Panc1 (cell line): ENCODE data around the gene KIF15. TPM values are rescaled to one million over a fixed set of nuclear protein-coding genes. Genes with fewer than 3 reads are reported as not detected.
A peak's percentile ranks its signal among the peaks of the same experiment; 100 is the strongest.

Experiments used
- ATAC-seq: fragments of 200-7000 bp; cut with Tn5 transposase; 2 replicates; pipeline ENCODE4 v1.9.1; 2020; ENCODE audit warnings: mild to moderate bottlenecking, moderate library complexity
- BruUV-seq: library from RNA; stranded (reverse); fragments of 400-500 nt; replicated peaks from 2 replicates; lab custom pipeline; 2021; lab: Mats Ljungman, UMichigan
- CTCF ChIA-PET: fragments of 300-600 bp; sonication (Branson Sonifier 250); formaldehyde crosslinking; loops from one replicate; lab custom pipeline; 2022; ENCODE audit warnings: antibody characterized with exemption; lab: Charles Lee
- POLR2A ChIA-PET: fragments of 300-600 bp; sonication (Branson Sonifier 250); formaldehyde crosslinking; loops from one replicate; lab custom pipeline; 2022; ENCODE audit warnings: antibody characterized with exemption; lab: Charles Lee
- DNase-seq: peaks from one replicate; pipeline ENCODE4 v3.0.0-alpha.2; 2010; ENCODE audit warnings: low read depth, low spot score
- H3K27ac ChIP-seq: 2 replicates; pipeline ENCODE4 v1.5.1; 2011; ENCODE audit warnings: mild to moderate bottlenecking, low read length, inconsistent platforms
- H3K27me3 ChIP-seq: fragments of 200-500 bp; sonication (Bioruptor generic); 2 replicates; pipeline ENCODE4 v1.6.0; 2014; ENCODE audit warnings: low read length, inconsistent platforms; ENCODE audit not compliant: control insufficient read depth, insufficient read depth
- H3K36me3 ChIP-seq: fragments of 200-500 bp; sonication (Bioruptor generic); 2 replicates; pipeline ENCODE4 v1.5.1; 2014; ENCODE audit warnings: inconsistent platforms, mild to moderate bottlenecking, low read length, moderate library complexity; ENCODE audit not compliant: control insufficient read depth, insufficient read depth
- H3K4me1 ChIP-seq: 2 replicates; pipeline ENCODE4 v1.5.1; 2011; ENCODE audit warnings: inconsistent platforms, mild to moderate bottlenecking, low read length, moderate library complexity; ENCODE audit not compliant: control insufficient read depth, insufficient read depth
- H3K4me3 ChIP-seq, 2 experiments: 2 replicates each; pipeline ENCODE4 v1.5.1; 2011 to 2012; ENCODE audit warnings: low read depth in 2 of 2, low read length in 2 of 2, mild to moderate bottlenecking in 2 of 2, inconsistent platforms in 1 of 2, moderate library complexity in 1 of 2
- H3K9me3 ChIP-seq: fragments of 200-500 bp; sonication (Bioruptor generic); 2 replicates; pipeline ENCODE4 v1.5.1; 2014; ENCODE audit warnings: low read depth, mild to moderate bottlenecking, inconsistent platforms, low read length, moderate library complexity; ENCODE audit not compliant: control insufficient read depth, insufficient read depth
- POLR2AphosphoS5 ChIP-seq: IDR thresholded peaks from 2 replicates; pipeline ENCODE4 v1.6.1; 2012; ENCODE audit warnings: mild to moderate bottlenecking, low read depth, low read length, moderate library complexity
- SIN3A ChIP-seq: IDR thresholded peaks from 2 replicates; pipeline ENCODE4 v1.6.1; 2012; ENCODE audit warnings: low read depth, mild to moderate bottlenecking, low read length, moderate library complexity, borderline replicate concordance; ENCODE audit not compliant: insufficient read depth
- TCF7L2 ChIP-seq: IDR thresholded peaks from 2 replicates; pipeline ENCODE4 v1.6.1; 2011; ENCODE audit warnings: mild to moderate bottlenecking, low read depth, low read length, inconsistent platforms
- in situ Hi-C: cut with HindIII; loops from 2 replicates; pipeline ENCODE4 v1.10.0; 2016; ENCODE audit warnings: low sequenced_read_pairs, low pct_unique_long_range_greater_than_20kb
- intact Hi-C: fragments of 100-400 bp; cut with micrococcal nuclease; formaldehyde crosslinking; loops from one replicate; pipeline ENCODE4 v1.10.0; 2022; ENCODE audit not compliant: unreplicated experiment
- total RNA-seq: library from RNA; stranded (reverse); gene quantifications from one replicate; pipeline ENCODE4 v1.2.1, GENCODE V29; 2021; ENCODE audit not compliant: unreplicated experiment
- TF ChIP-seq, protein P1 (sequence below), 2 experiments: IDR thresholded peaks; 2 replicates each; pipeline ENCODE4 v1.6.1; 2011 to 2012; ENCODE audit warnings: low read depth in 2 of 2, control low read depth in 1 of 2, low read length in 1 of 2, mild to moderate bottlenecking in 1 of 2, moderate library complexity in 1 of 2; ENCODE audit not compliant: insufficient read depth in 1 of 2
- TF ChIP-seq, protein P2 (sequence below): fragments of 450-650 bp; IDR thresholded peaks from 2 replicates; pipeline ENCODE4 v1.5.1; 2017; ENCODE audit warnings: mild to moderate bottlenecking

The KIF15 gene
- total RNA-seq, 1 experiment from 2014 or later, result 12.2 TPM

DNA sequence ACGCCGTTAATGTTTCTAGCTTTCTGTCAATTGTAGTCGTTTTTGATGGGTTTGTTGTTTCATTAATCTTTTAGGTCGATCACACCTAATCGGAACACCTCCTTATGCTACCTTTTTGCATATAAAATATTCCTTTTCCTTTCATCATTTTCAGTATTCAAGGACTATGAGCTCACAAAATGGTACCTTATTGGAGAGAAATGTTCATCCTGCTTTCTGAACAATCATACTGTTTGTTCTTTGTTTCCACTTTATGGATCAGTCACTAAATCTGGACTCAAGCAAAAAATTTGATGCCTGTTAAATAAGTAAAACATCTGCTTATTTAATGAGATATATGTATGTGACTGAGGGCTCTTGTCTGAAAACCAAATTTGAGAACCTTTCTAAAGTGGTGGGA is 1.1 kb downstream of the KIF15 start:
- BruUV-seq, result no TSS peak
- Histone ChIP-seq H3K4me1 (no peaks in the 10 kb centered on the region), H3K27ac (peak overlapping the region; percentile 92), H3K27me3 (no peaks in the 10 kb centered on the region), H3K9me3 (peaks cover 14% of the 10 kb centered on the region; the same call in 1 of the 2 replicates), H3K4me3 (peak overlapping the region; percentile 81 to 87), H3K36me3 (peaks cover 3% of the 10 kb centered on the region; the same call in 1 of the 2 replicates)
- ATAC-seq (no peak), DNase-seq (no peak)
- ChIA-PET CTCF (interaction anchor here (0.6 kb wide), 1 partner anchor 45 kb away, joined by 11 read pairs; no protein-coding TSS in a partner anchor), POLR2A (interaction anchor here (0.7 kb wide), 2 partner anchors 15 to 115 kb away, joined by 7 to 20 read pairs; no protein-coding TSS in a partner anchor)
- TF ChIP-seq, protein P1, sequence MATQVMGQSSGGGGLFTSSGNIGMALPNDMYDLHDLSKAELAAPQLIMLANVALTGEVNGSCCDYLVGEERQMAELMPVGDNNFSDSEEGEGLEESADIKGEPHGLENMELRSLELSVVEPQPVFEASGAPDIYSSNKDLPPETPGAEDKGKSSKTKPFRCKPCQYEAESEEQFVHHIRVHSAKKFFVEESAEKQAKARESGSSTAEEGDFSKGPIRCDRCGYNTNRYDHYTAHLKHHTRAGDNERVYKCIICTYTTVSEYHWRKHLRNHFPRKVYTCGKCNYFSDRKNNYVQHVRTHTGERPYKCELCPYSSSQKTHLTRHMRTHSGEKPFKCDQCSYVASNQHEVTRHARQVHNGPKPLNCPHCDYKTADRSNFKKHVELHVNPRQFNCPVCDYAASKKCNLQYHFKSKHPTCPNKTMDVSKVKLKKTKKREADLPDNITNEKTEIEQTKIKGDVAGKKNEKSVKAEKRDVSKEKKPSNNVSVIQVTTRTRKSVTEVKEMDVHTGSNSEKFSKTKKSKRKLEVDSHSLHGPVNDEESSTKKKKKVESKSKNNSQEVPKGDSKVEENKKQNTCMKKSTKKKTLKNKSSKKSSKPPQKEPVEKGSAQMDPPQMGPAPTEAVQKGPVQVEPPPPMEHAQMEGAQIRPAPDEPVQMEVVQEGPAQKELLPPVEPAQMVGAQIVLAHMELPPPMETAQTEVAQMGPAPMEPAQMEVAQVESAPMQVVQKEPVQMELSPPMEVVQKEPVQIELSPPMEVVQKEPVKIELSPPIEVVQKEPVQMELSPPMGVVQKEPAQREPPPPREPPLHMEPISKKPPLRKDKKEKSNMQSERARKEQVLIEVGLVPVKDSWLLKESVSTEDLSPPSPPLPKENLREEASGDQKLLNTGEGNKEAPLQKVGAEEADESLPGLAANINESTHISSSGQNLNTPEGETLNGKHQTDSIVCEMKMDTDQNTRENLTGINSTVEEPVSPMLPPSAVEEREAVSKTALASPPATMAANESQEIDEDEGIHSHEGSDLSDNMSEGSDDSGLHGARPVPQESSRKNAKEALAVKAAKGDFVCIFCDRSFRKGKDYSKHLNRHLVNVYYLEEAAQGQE (IDR thresholded peaks at IDR 0.05; ENCODE audit: insufficient read depth in 1 of 2, low read depth in 2 of 2, low read length in 1 of 2), result no peak
- TF ChIP-seq, protein P2, sequence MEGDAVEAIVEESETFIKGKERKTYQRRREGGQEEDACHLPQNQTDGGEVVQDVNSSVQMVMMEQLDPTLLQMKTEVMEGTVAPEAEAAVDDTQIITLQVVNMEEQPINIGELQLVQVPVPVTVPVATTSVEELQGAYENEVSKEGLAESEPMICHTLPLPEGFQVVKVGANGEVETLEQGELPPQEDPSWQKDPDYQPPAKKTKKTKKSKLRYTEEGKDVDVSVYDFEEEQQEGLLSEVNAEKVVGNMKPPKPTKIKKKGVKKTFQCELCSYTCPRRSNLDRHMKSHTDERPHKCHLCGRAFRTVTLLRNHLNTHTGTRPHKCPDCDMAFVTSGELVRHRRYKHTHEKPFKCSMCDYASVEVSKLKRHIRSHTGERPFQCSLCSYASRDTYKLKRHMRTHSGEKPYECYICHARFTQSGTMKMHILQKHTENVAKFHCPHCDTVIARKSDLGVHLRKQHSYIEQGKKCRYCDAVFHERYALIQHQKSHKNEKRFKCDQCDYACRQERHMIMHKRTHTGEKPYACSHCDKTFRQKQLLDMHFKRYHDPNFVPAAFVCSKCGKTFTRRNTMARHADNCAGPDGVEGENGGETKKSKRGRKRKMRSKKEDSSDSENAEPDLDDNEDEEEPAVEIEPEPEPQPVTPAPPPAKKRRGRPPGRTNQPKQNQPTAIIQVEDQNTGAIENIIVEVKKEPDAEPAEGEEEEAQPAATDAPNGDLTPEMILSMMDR, result no peak
- in situ Hi-C loops, result no loop called here
- intact Hi-C loops, result no loop called here

DNA sequence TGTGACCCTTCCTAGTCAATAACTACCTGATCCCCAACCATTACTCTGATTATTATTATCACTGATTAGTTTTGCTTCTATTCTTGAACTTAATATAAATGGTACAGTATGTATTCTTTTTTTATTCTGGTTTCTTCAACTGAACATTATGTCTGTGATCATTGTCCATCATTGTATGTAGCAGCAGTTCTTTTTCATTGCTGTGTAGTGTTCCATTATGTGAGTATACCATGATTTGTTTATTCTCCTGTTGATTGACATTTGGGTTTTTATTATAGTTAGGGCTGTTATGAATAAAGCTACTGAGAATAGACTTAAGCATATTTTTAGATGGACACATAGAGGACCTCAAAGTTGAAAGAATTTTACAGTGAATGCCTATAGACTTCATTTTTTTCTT is 2.7 kb downstream of the KIF15 start:
- Histone ChIP-seq H3K27me3 (no peaks in the 10 kb centered on the region), H3K4me3 (no peak overlapping the region), H3K9me3 (peaks cover 9% of the 10 kb centered on the region; the same call in 1 of the 2 replicates), H3K27ac (no peak overlapping the region), H3K36me3 (peaks cover 3% of the 10 kb centered on the region; the same call in 1 of the 2 replicates), H3K4me1 (no peaks in the 10 kb centered on the region)
- no TSS peak for BruUV-seq
- CTCF ChIA-PET, result no interaction called here
- no peak for DNase-seq
- in situ Hi-C loops (no loop called here), intact Hi-C loops (no loop called here)
- TF ChIP-seq, protein P1 (IDR thresholded peaks at IDR 0.05; ENCODE audit: insufficient read depth in 1 of 2, low read depth in 2 of 2, low read length in 1 of 2), result no peak
- TF ChIP-seq, protein P2, result no peak
- TF ChIP-seq TCF7L2 (no peak), POLR2AphosphoS5 (no peak), SIN3A (no peak)
- POLR2A ChIA-PET, result no interaction called here
- no peak for ATAC-seq
